HG03442 (cell line): ENCODE results near the gene CD300E.
"Not testable (repeated sequence)": the region's sequence is repeated elsewhere in the genome, so short reads cannot be mapped to it uniquely, and the experiment has no call there.

Experiments
- ATAC-seq: cut with Tn5 transposase; IDR thresholded peaks from one replicate; pipeline ENCODE4 v1.9.1; 2021; ENCODE audit warnings: mild to moderate bottlenecking, moderate library complexity; ENCODE audit not compliant: unreplicated experiment

Gene CD300E

GRCh38 chr17:74601944-74602572 is 21.5 kb downstream of the CD300E start:
- no peak for ATAC-seq

- ATAC-seq = no peak
These were observed 24.0 kb downstream of the CD300E start for GRCh38 chr17:74599448-74599939.

- ATAC-seq = no peak
These were observed 24.5 kb downstream of the CD300E start for GRCh38 chr17:74599023-74599399.

- no peak for ATAC-seq
These were observed 25.1 kb downstream of the CD300E start for GRCh38 chr17:74598346-74599022.

GRCh38 chr17:74597069-74597790 is 26.3 kb downstream of the CD300E start:
- ATAC-seq = no peak

GRCh38 chr17:74595037-74595750 is 28.3 kb downstream of the CD300E start:
- ATAC-seq = no peak

GRCh38 chr17:74592087-74592990 is 31.2 kb downstream of the CD300E start, which contains the start of gene CD300LD:
Gene CD300LD (minus strand): TSS chr17:74592283. CDS start chr17:74592202, 81 bp downstream.
- ATAC-seq = no peak

- ATAC-seq = no peak
These were observed 32.0 kb downstream of the CD300E start for GRCh38 chr17:74591503-74591902.

GRCh38 chr17:74585711-74586110 is 37.8 kb downstream of the CD300E start:
- ATAC-seq = no peak

- no peak for ATAC-seq
These were observed 39.1 kb downstream of the CD300E start for GRCh38 chr17:74584292-74585060.

- ATAC-seq = no peak
These were observed 40.9 kb downstream of the CD300E start for GRCh38 chr17:74582633-74583032.

- ATAC-seq = no peak
These were observed 43.6 kb downstream of the CD300E start for GRCh38 chr17:74579900-74580299.

GRCh38 chr17:74578979-74579378 is 44.6 kb downstream of the CD300E start:
- ATAC-seq = no peak

- ATAC-seq = no peak
These were observed 48.9 kb downstream of the CD300E start for GRCh38 chr17:74574489-74575142.

GRCh38 chr17:74573635-74574034 is 49.9 kb downstream of the CD300E start:
- ATAC-seq = not testable (repeated sequence)

GRCh38 chr17:74573169-74573568 is 50.4 kb downstream of the CD300E start:
- no peak for ATAC-seq

GRCh38 chr17:74571621-74572270 is 51.8 kb downstream of the CD300E start:
- no peak for ATAC-seq
